ENCODE results near the gene TMPRSS7. TPM values are rescaled to one million over a fixed set of nuclear protein-coding genes. Genes with fewer than 3 reads are reported as not detected.
A peak's percentile ranks its signal among the peaks of the same experiment; 100 is the strongest.

The TMPRSS7 gene
- total RNA-seq, 6 experiments from 2014 or later = 0.10 TPM; not detected in 5

- Mint-ChIP-seq H3K27me3 (ENCODE audit: insufficient read depth) (no peaks in the 10 kb centered on the region; the same call in 1 of the 2 replicates), H3K4me3 (peak overlapping the region; percentile 3; the same call in 1 of the 2 replicates), H3K36me3 (ENCODE audit: low read depth) (no peaks in the 10 kb centered on the region), H3K4me1 (ENCODE audit: low read depth) (peaks cover 72% of the 10 kb centered on the region), H3K9me3 (no peaks in the 10 kb centered on the region), H3K27ac (peak overlapping the region; percentile 54)
- TF ChIP-seq CTCF (IDR thresholded peaks at IDR 0.05) = no peak
- DNase-seq = peak; percentile 34
Measured at GRCh38 chr3:112002096-112002971, 32.2 kb upstream of the TMPRSS7 start.

DNA sequence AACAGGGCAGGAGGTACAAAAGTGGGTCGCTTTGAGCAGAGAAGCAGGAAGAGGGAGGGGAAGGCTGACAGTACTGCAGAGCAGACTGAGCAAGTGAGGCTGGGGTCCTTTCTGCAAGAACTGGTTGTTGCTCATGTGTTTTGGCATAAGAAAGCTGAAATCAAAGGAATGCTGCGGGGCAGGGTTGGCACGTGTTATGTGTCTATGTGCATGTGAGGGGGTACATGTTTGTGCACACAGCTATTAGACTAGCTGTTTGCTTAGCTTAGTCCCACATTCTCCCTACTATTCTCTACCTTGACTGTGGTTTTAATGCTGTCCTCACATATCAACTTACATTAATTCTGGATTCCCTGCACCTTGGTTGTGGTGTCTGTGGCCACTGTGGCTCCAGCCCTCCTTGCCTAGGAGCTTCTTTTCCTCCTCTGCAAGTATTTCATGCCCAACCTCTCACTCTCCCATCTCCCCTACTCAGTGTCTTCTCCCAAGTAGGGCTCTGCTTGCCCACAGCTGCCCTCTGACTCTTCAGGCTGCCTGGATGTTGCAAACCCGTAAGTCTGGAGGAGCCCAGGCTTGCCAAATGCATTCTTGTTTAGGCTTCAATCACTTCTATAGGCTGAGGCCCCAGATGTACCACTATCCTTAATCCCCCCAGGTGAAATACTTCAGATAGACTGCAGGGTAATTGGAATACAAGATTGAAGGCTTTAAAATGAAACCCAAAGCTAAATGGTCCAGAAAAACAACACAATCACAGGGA lies 31.0 kb upstream of the TMPRSS7 start:
- H3K4me3 Mint-ChIP-seq = no peak overlapping the region
- H3K9me3 Mint-ChIP-seq = no peaks in the 10 kb centered on the region
- H3K27ac Mint-ChIP-seq = no peak overlapping the region
- DNase-seq = no peak
- no peaks in the 10 kb centered on the region; the same call in 1 of the 2 replicates for H3K27me3 Mint-ChIP-seq (ENCODE audit: insufficient read depth)
- H3K4me1 Mint-ChIP-seq (ENCODE audit: low read depth) = peaks cover 82% of the 10 kb centered on the region
- no peaks in the 10 kb centered on the region for H3K36me3 Mint-ChIP-seq (ENCODE audit: low read depth)
- no peak for TF ChIP-seq CTCF (IDR thresholded peaks at IDR 0.05)

DNA sequence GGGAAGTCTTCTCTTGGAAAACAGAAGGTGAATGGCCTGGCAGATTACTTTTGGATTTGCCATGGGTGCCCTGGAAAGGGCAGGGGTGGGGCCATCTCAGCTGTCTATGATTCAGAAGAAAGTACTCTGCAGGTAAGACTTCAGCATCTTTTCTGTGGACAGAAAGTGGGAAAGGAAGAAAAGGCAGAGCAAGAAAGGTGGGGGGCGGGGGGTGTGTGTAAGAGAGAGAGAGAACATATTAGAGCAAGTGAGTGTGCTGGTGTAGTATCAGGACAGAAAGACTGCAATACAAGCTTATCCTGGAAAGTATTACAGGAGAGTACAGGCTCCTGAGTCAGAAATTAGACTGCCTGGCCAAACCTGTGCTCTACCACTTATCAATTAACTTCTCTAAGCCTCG lies 30.3 kb upstream of the TMPRSS7 start:
- no peaks in the 10 kb centered on the region for H3K36me3 Mint-ChIP-seq (ENCODE audit: low read depth)
- H3K4me3 Mint-ChIP-seq = no peak overlapping the region

DNA sequence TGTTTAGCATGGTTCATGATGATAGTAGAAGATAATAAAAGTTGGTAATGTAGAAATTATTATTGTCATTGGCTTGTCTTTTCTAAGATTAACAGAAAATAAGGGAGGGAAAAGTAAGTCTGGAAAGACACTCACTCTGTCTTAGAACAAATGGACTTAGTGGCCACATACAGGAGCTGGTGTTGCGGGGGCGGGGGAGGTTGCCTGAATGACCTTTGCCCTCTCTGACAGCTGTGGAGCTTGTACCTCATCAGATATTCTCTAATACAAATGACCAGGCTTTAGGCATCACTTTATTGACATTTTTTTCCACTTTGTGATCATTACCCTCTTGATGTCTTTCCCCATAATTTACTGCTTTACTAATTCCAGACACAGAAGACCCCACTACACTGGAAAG lies 29.9 kb upstream of the TMPRSS7 start:
- Mint-ChIP-seq H3K27me3 (ENCODE audit: insufficient read depth) (no peaks in the 10 kb centered on the region; the same call in 1 of the 2 replicates), H3K27ac (no peak overlapping the region), H3K36me3 (ENCODE audit: low read depth) (no peaks in the 10 kb centered on the region), H3K4me1 (ENCODE audit: low read depth) (peaks cover 74% of the 10 kb centered on the region), H3K9me3 (no peaks in the 10 kb centered on the region), H3K4me3 (no peak overlapping the region)
- no peak for DNase-seq
- no peak for TF ChIP-seq CTCF (IDR thresholded peaks at IDR 0.05)

More for the DNA sequence above, 30.3 kb upstream of the TMPRSS7 start:
- Mint-ChIP-seq H3K4me1 (ENCODE audit: low read depth) (peaks cover 79% of the 10 kb centered on the region), H3K27ac (no peak overlapping the region), H3K27me3 (ENCODE audit: insufficient read depth) (no peaks in the 10 kb centered on the region; the same call in 1 of the 2 replicates), H3K9me3 (no peaks in the 10 kb centered on the region)
- no peak for DNase-seq
- no peak for TF ChIP-seq CTCF (IDR thresholded peaks at IDR 0.05)

GRCh38 chr3:112005091-112005672 lies 29.4 kb upstream of the TMPRSS7 start:
- Mint-ChIP-seq H3K36me3 (ENCODE audit: low read depth) (no peaks in the 10 kb centered on the region), H3K4me1 (ENCODE audit: low read depth) (peaks cover 70% of the 10 kb centered on the region), H3K27ac (no peak overlapping the region; the same call in 1 of the 2 replicates), H3K9me3 (no peaks in the 10 kb centered on the region), H3K27me3 (ENCODE audit: insufficient read depth) (no peaks in the 10 kb centered on the region; the same call in 1 of the 2 replicates), H3K4me3 (no peak overlapping the region)
- peak; percentile 22 for DNase-seq
- TF ChIP-seq CTCF (IDR thresholded peaks at IDR 0.05) = no peak

All from HFFc6 (cell line).